ENCODE results near the gene NPY2R.

- TF ChIP-seq CTCF (conservative IDR thresholded peaks at IDR 0.05 in 1 of 2, IDR thresholded peaks at IDR 0.05 in 1 of 2; ENCODE audit: extremely low read depth in 1 of 2, insufficient read depth in 1 of 2, low read depth in 1 of 2, low read length in 2 of 2) (no peak), EZH2 (IDR thresholded peaks at IDR 0.05; ENCODE audit: borderline replicate concordance, low read length) (no peak)
Observed at GRCh38 chr4:155228713-155229112, 20.3 kb downstream of the NPY2R start.
